Transverse colon (tissue), 4 donors: Measurements from ENCODE around the gene NIPSNAP2.

ENCODE experiments used
- CTCF ChIP-seq, 5 experiments: fragments of 200-600 bp in 3 of 5; fragments of 450-650 bp in 2 of 5; sonication (generic) in 3 of 5; IDR thresholded peaks; 1 replicate in 2 of 5; 2 replicates in 3 of 5; pipeline ENCODE4 v1.5.1; 2016 to 2017; ENCODE audit warnings: antibody characterized with exemption in 5 of 5, inconsistent platforms in 3 of 5, mild to moderate bottlenecking in 2 of 5, moderate library complexity in 1 of 5
- EP300 ChIP-seq: sonication (generic); formaldehyde crosslinking; IDR thresholded peaks from one replicate; pipeline ENCODE4 v1.6.1; 2017; ENCODE audit warnings: antibody characterized with exemption, low read depth
- POLR2AphosphoS5 ChIP-seq, 3 donors: sonication (generic); formaldehyde crosslinking; IDR thresholded peaks; one replicate each; pipeline ENCODE4 v1.6.1; 2016; ENCODE audit warnings: antibody characterized with exemption in 3 of 3

- TF ChIP-seq CTCF (IDR thresholded peaks at IDR 0.05), result no peak
- no peak for TF ChIP-seq POLR2AphosphoS5 (IDR thresholded peaks at IDR 0.05)
- TF ChIP-seq EP300, result no peak
Measured at GRCh38 chr7:55965100-55965470, 700 bp downstream of the NIPSNAP2 start.
